ENCODE results near the gene CREBBP. TPM values are rescaled to one million over a fixed set of nuclear protein-coding genes. Genes with fewer than 3 reads are reported as not detected.

The CREBBP gene
- total RNA-seq, 2 donors from 2014 or later = 35.3 to 57.7 TPM

DNA sequence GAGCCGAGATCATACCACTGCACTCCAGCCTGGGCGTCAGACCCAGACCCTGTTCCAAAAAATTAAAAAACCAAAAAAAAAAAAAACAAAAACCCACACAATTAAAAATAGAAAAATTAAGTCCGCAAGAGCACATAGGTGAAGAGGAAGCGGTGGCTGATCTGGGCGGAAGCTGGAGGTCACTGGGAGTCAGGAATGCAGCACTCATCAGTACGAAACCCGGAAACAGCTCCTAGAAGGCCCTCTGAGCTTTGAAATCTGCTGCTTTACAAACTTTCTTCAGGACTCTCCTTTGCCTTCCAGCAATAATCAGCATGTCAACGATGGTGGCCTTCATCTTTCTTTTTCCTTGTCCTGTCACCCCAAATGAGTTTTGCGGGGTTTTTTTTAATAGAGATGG is 192.7 kb downstream of the CREBBP start:
- H3K36me3 ChIP-seq (replicated peaks in 1 of 2; ENCODE audit: insufficient read depth in 1 of 2, low read depth in 2 of 2) = peaks cover 0 to 11% of the 10 kb centered on the region in 2 donors
- ATAC-seq (no peak), DNase-seq (no peak)
- 85 to 92% methylated on average over 9 of the region's 9 CpGs for WGBS, 2 donors
- no peak overlapping the region for H3K4me3 ChIP-seq
- no peak overlapping the region for H3K27ac ChIP-seq
- intact Hi-C loops (cut with DNase I) = no loop called here
- H3K9me3 ChIP-seq = no peaks in the 10 kb centered on the region
- H3K4me1 ChIP-seq = peaks cover 13% of the 10 kb centered on the region
- TF ChIP-seq POLR2A (IDR thresholded peaks at IDR 0.05) (no peak), CTCF (IDR thresholded peaks at IDR 0.05) (no peak)
- H3K27me3 ChIP-seq = no peaks in the 10 kb centered on the region

- no peak for ATAC-seq
- intact Hi-C loops (cut with DNase I) = no loop called here
- H3K36me3 ChIP-seq (replicated peaks in 1 of 2; ENCODE audit: insufficient read depth in 1 of 2, low read depth in 2 of 2) = peaks cover 0 to 11% of the 10 kb centered on the region in 2 donors
- DNase-seq = no peak
- no peaks in the 10 kb centered on the region for H3K9me3 ChIP-seq
- H3K4me1 ChIP-seq = peaks cover 13% of the 10 kb centered on the region
- no peak overlapping the region for H3K4me3 ChIP-seq
- no peak overlapping the region for H3K27ac ChIP-seq
- TF ChIP-seq CTCF (IDR thresholded peaks at IDR 0.05) = no peak
- TF ChIP-seq POLR2A (IDR thresholded peaks at IDR 0.05) = no peak
- 64 to 69% methylated on average over 7 of the region's 7 CpGs for WGBS, 2 donors
- no peaks in the 10 kb centered on the region for H3K27me3 ChIP-seq
Measured at GRCh38 chr16:3687021-3687420, 193.5 kb downstream of the CREBBP start.

- H3K4me3 ChIP-seq = no peak overlapping the region
- H3K27ac ChIP-seq = peak overlapping the region in 1 of 4 donors; percentile 35
- TF ChIP-seq CTCF (IDR thresholded peaks at IDR 0.05) = peak in 1 of 7 experiments; percentile 10
- no peak for TF ChIP-seq POLR2A (IDR thresholded peaks at IDR 0.05)
- peak; percentile 88 for ATAC-seq
- H3K9me3 ChIP-seq = no peaks in the 10 kb centered on the region
- peak; percentile 75 to 92 (median 86) for DNase-seq
- H3K36me3 ChIP-seq (replicated peaks in 1 of 2; ENCODE audit: insufficient read depth in 1 of 2, low read depth in 2 of 2) = peaks cover 5 to 14% of the 10 kb centered on the region in 2 donors
- intact Hi-C loops (cut with DNase I) = no loop called here
- H3K27me3 ChIP-seq = no peaks in the 10 kb centered on the region
- WGBS, 2 donors = 31 to 33% methylated on average over 3 of the region's 3 CpGs
- H3K4me1 ChIP-seq = peaks cover 6% of the 10 kb centered on the region
Measured at GRCh38 chr16:3681206-3681605, 199.3 kb downstream of the CREBBP start.

- Histone ChIP-seq H3K4me1 (peaks cover 6% of the 10 kb centered on the region), H3K4me3 (no peak overlapping the region), H3K9me3 (no peaks in the 10 kb centered on the region), H3K27ac (no peak overlapping the region), H3K36me3 (replicated peaks in 1 of 2; ENCODE audit: insufficient read depth in 1 of 2, low read depth in 2 of 2) (peaks cover 5 to 11% of the 10 kb centered on the region in 2 donors), H3K27me3 (no peaks in the 10 kb centered on the region)
- intact Hi-C loops (cut with DNase I) = no loop called here
- 93 to 94% methylated on average over 11 of the region's 11 CpGs for WGBS, 2 donors
- TF ChIP-seq POLR2A (IDR thresholded peaks at IDR 0.05) (no peak), CTCF (IDR thresholded peaks at IDR 0.05) (no peak)
- DNase-seq (no peak), ATAC-seq (no peak)
Measured at GRCh38 chr16:3677994-3678393, 202.5 kb downstream of the CREBBP start.

DNA sequence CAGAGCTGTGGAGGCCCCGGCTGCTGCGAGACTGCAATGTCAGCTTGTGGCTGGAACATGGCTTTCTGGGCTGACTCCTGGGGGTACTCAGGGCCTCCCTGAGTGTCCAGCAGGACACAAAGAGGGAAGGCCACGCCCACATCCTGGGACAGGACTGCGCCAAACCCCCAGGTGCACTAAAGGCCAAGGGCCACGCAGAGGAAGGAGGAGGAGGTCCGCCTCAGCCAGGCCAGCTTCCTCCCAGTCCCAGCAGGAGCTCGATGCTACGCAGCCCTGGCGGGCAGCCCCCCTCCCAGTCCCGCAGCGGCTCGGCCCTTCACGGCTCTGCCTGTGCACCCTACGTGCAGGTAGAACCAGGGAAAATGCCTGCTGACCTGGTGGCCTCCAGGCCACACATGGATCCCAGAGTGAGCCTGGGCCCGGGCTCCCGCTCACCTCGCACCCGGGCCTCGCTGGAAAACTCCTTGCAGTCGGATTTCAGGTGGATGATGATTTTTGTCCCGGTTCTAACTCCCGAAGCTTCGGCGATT is 204.8 kb downstream of the CREBBP start:
- DNase-seq = no peak
- no peak for TF ChIP-seq CTCF (IDR thresholded peaks at IDR 0.05)
- no peak overlapping the region for H3K27ac ChIP-seq
- peaks cover 5 to 15% of the 10 kb centered on the region in 2 donors for H3K36me3 ChIP-seq (replicated peaks in 1 of 2; ENCODE audit: insufficient read depth in 1 of 2, low read depth in 2 of 2)
- H3K4me3 ChIP-seq = no peak overlapping the region
- no peaks in the 10 kb centered on the region for H3K9me3 ChIP-seq
- intact Hi-C loops (cut with DNase I) = no loop called here
- WGBS, 2 donors = 91 to 94% methylated on average over 5 to 22 of the region's 24 CpGs
- H3K27me3 ChIP-seq = no peaks in the 10 kb centered on the region
- H3K4me1 ChIP-seq = peaks cover 2% of the 10 kb centered on the region
- ATAC-seq = no peak
